ENCODE results near the gene SLC2A9.

SLC2A9 gene

GRCh38 chr4:9953089-9953488, 68.2 kb downstream of the SLC2A9 start:
- DNase-seq, result no peak

- DNase-seq, result peak in 1 of 2 donors; percentile 5
These were observed 68.8 kb downstream of the SLC2A9 start for GRCh38 chr4:9952415-9952950.

GRCh38 chr4:9949573-9949972, 71.7 kb downstream of the SLC2A9 start:
- no peak for DNase-seq

GRCh38 chr4:9947168-9948062, 73.9 kb downstream of the SLC2A9 start:
- DNase-seq, result no peak

GRCh38 chr4:9946170-9946569, 75.1 kb downstream of the SLC2A9 start:
- no peak for DNase-seq

GRCh38 chr4:9944431-9945425, 76.6 kb downstream of the SLC2A9 start:
- DNase-seq, result no peak

- DNase-seq, result no peak
These were observed 77.5 kb downstream of the SLC2A9 start for GRCh38 chr4:9943761-9944160.

GRCh38 chr4:9942921-9943600, 78.2 kb downstream of the SLC2A9 start:
- no peak for DNase-seq

GRCh38 chr4:9942139-9942538, 79.2 kb downstream of the SLC2A9 start:
- DNase-seq, result no peak

GRCh38 chr4:9940041-9940440, 81.3 kb downstream of the SLC2A9 start:
- no peak for DNase-seq

GRCh38 chr4:9938933-9939332, 82.4 kb downstream of the SLC2A9 start:
- DNase-seq, result no peak

- peak; percentile 46 to 74 for DNase-seq
These were observed 84.2 kb downstream of the SLC2A9 start for GRCh38 chr4:9937078-9937477.

GRCh38 chr4:9936129-9936644, 85.1 kb downstream of the SLC2A9 start:
- no peak for DNase-seq

- peak; percentile 44 to 51 for DNase-seq
These were observed 87.3 kb downstream of the SLC2A9 start for GRCh38 chr4:9933956-9934355.

- DNase-seq, result no peak
These were observed 88.1 kb downstream of the SLC2A9 start for GRCh38 chr4:9933184-9933583.

- no peak for DNase-seq
These were observed 88.5 kb downstream of the SLC2A9 start for GRCh38 chr4:9932771-9933170.

- no peak for DNase-seq
These were observed 90.2 kb downstream of the SLC2A9 start for GRCh38 chr4:9931146-9931545.

- no peak for DNase-seq
These were observed 92.2 kb downstream of the SLC2A9 start for GRCh38 chr4:9929111-9929510.

GRCh38 chr4:9927341-9928007, 93.8 kb downstream of the SLC2A9 start:
- peak; percentile 74 to 75 for DNase-seq

- DNase-seq, result no peak
These were observed 94.7 kb downstream of the SLC2A9 start for GRCh38 chr4:9926586-9926985.

GRCh38 chr4:9925750-9926439, 95.4 kb downstream of the SLC2A9 start:
- peak in 1 of 2 donors; percentile 8 for DNase-seq

Measured in inflammatory macrophage (primary cell).